Stimulated activated CD8-positive, alpha-beta memory T cell treated with anti-CD3 and anti-CD28 coated beads, Interleukin-15, amount 100 ng/mL, for 4 hours (primary cell): Measurements from ENCODE around the gene TBL1X.

Experiments
- DNase-seq, 2 donors: peaks; one replicate each; pipeline ENCODE4 v3.0.0-alpha.2; 2020; ENCODE audit warnings: low read depth in 2 of 2

The TBL1X gene

GRCh38 chrX:9707306-9708033 is 242.6 kb downstream of the TBL1X start:
- DNase-seq: no peak

- no peak for DNase-seq
Observed at GRCh38 chrX:9708086-9708485, 243.2 kb downstream of the TBL1X start.

GRCh38 chrX:9708923-9709553 is 244.2 kb downstream of the TBL1X start:
- peak; percentile 20 to 32 for DNase-seq

- no peak for DNase-seq
Observed at GRCh38 chrX:9710332-9710731, 245.5 kb downstream of the TBL1X start.

- no peak for DNase-seq
Observed at GRCh38 chrX:9717376-9717775, 252.5 kb downstream of the TBL1X start.

- no peak for DNase-seq
Observed at GRCh38 chrX:9724711-9725110, 259.9 kb downstream of the TBL1X start.

- DNase-seq: no peak
Observed at GRCh38 chrX:9728261-9728660, 263.4 kb downstream of the TBL1X start.

- DNase-seq: no peak
Observed at GRCh38 chrX:9729171-9729885, 264.5 kb downstream of the TBL1X start.

GRCh38 chrX:9730078-9730477 is 265.2 kb downstream of the TBL1X start:
- DNase-seq: no peak

- no peak for DNase-seq
Observed at GRCh38 chrX:9730752-9731151, 265.9 kb downstream of the TBL1X start.

- DNase-seq: no peak
Observed at GRCh38 chrX:9737363-9737762, 272.5 kb downstream of the TBL1X start.

GRCh38 chrX:9738151-9738550 is 273.3 kb downstream of the TBL1X start:
- DNase-seq: no peak

GRCh38 chrX:9739130-9739529 is 274.3 kb downstream of the TBL1X start:
- no peak for DNase-seq

GRCh38 chrX:9745417-9746115 is 280.7 kb downstream of the TBL1X start:
- DNase-seq: no peak

- DNase-seq: no peak
Observed at GRCh38 chrX:9746148-9746888, 281.5 kb downstream of the TBL1X start.

GRCh38 chrX:9747644-9748043 is 282.8 kb downstream of the TBL1X start:
- no peak for DNase-seq

- DNase-seq: no peak
Observed at GRCh38 chrX:9749146-9749692, 284.4 kb downstream of the TBL1X start.

- DNase-seq: no peak
Observed at GRCh38 chrX:9757366-9757765, 292.5 kb downstream of the TBL1X start.

- no peak for DNase-seq
Observed at GRCh38 chrX:9758021-9758638, 293.3 kb downstream of the TBL1X start.

GRCh38 chrX:9759337-9759736 is 294.5 kb downstream of the TBL1X start:
- DNase-seq: no peak
